Suprapubic skin (tissue), 3 donors: ENCODE data around the gene SOWAHC.

Source experiments
- POLR2A ChIP-seq, 2 donors: fragments of 450-650 bp; IDR thresholded peaks; one replicate each; pipeline ENCODE4 v1.6.1; 2017; ENCODE audit warnings: antibody characterized with exemption in 2 of 2, mild to moderate bottlenecking in 2 of 2, moderate library complexity in 2 of 2
- TF ChIP-seq, protein P1 (sequence below), 2 donors: fragments of 200-600 bp in 1 of 2; fragments of 450-650 bp in 1 of 2; sonication (generic) in 1 of 2; IDR thresholded peaks; one replicate each; pipeline ENCODE4 v1.5.1; 2016 to 2019; ENCODE audit warnings: antibody characterized with exemption in 2 of 2, mild to moderate bottlenecking in 1 of 2, moderate library complexity in 1 of 2

DNA sequence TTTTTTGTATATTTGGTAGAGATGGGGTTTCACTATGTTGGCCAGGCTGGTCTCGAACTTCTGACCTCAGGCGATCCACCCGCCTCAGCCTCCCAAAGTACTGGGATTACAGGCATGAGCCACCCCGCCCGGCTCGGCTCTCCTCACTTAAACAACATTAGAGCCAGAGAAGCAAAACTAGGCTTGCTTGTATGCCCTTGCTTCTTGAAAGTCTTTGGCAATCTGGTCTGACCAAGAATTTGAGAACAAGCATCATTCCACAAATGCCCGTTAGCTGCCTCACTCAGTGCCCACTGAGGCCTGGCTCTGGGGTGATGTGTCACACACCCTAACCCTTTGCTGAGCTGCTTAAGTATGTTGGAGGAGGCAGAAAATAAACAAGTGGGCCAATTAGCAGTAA lies 33.5 kb downstream of the SOWAHC start:
- no peak for TF ChIP-seq POLR2A (IDR thresholded peaks at IDR 0.05)
- TF ChIP-seq, protein P1, sequence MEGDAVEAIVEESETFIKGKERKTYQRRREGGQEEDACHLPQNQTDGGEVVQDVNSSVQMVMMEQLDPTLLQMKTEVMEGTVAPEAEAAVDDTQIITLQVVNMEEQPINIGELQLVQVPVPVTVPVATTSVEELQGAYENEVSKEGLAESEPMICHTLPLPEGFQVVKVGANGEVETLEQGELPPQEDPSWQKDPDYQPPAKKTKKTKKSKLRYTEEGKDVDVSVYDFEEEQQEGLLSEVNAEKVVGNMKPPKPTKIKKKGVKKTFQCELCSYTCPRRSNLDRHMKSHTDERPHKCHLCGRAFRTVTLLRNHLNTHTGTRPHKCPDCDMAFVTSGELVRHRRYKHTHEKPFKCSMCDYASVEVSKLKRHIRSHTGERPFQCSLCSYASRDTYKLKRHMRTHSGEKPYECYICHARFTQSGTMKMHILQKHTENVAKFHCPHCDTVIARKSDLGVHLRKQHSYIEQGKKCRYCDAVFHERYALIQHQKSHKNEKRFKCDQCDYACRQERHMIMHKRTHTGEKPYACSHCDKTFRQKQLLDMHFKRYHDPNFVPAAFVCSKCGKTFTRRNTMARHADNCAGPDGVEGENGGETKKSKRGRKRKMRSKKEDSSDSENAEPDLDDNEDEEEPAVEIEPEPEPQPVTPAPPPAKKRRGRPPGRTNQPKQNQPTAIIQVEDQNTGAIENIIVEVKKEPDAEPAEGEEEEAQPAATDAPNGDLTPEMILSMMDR (IDR thresholded peaks at IDR 0.05) = no peak
